B cell (primary cell): ENCODE results near the gene ACAD8. TPM values are rescaled to one million over a fixed set of nuclear protein-coding genes. Genes with fewer than 3 reads are reported as not detected.

Experiments
- ATAC-seq: fragments of 200-7000 bp; cut with Tn5 transposase; one replicate; pipeline ENCODE4 v1.10.0; 2021; ENCODE audit warnings: low read depth, mild to moderate bottlenecking, moderate number of reproducible peaks, moderate library complexity
- CTCF ChIA-PET: fragments of 350-600 bp; sonication (Branson Sonifier 250); formaldehyde crosslinking; loops from one replicate; lab custom pipeline; 2021; ENCODE audit warnings: antibody characterized with exemption, inconsistent platforms; lab: Charles Lee
- POLR2A ChIA-PET: fragments of 350-600 bp; sonication (Branson Sonifier 250); formaldehyde crosslinking; loops from one replicate; lab custom pipeline; 2021; ENCODE audit warnings: antibody characterized with exemption; lab: Charles Lee
- DNase-seq: peaks from one replicate; pipeline ENCODE4 v3.0.0; 2013
- H2AFZ ChIP-seq: 2 replicates; pipeline ENCODE4 v1.6.1; 2012; ENCODE audit warnings: mild to moderate bottlenecking, low read depth, low read length; ENCODE audit not compliant: insufficient read depth, poor library complexity, severe bottlenecking
- H3K27ac ChIP-seq, 2 donors: 1 replicate in 1 of 2; 2 replicates in 1 of 2; pipeline ENCODE4 v1.5.1; 2012 to 2013; ENCODE audit warnings: low read length in 2 of 2, mild to moderate bottlenecking in 2 of 2, moderate library complexity in 1 of 2
- H3K27me3 ChIP-seq, 4 experiments: fragments of 200-600 bp in 1 of 4; sonication (generic) in 1 of 4; replicated peaks in 1 of 4; 1 replicate in 2 of 4; 2 replicates in 2 of 4; pipeline versions ENCODE4 v1.6.1 to v1.7.0; 2013 to 2016; ENCODE audit warnings: low read length in 3 of 4, mild to moderate bottlenecking in 2 of 4, mixed read lengths in 1 of 4, moderate library complexity in 1 of 4; ENCODE audit not compliant: insufficient read depth in 4 of 4, control insufficient read depth in 3 of 4; ENCODE audit errors: control extremely low read depth in 1 of 4
- H3K36me3 ChIP-seq, 2 experiments: replicated peaks in 1 of 2; 1 replicate in 1 of 2; 2 replicates in 1 of 2; pipeline versions ENCODE4 v1.6.1 to v1.7.1; 2013; ENCODE audit warnings: low read length in 1 of 2; ENCODE audit not compliant: insufficient read depth in 2 of 2, control insufficient read depth in 1 of 2; ENCODE audit errors: control extremely low read depth in 1 of 2, extremely low read depth in 1 of 2
- H3K4me1 ChIP-seq, 2 donors: fragments of 200-600 bp in 1 of 2; sonication (generic) in 1 of 2; 1 replicate in 1 of 2; 2 replicates in 1 of 2; pipeline versions ENCODE4 v1.5.1 to v1.6.1; 2013 to 2017; ENCODE audit warnings: low read length in 2 of 2; ENCODE audit not compliant: control insufficient read depth in 2 of 2, insufficient read depth in 2 of 2
- H3K4me2 ChIP-seq: replicated peaks from 2 replicates; pipeline ENCODE3; 2012; ENCODE audit warnings: mild to moderate bottlenecking, low read depth, low read length; ENCODE audit not compliant: poor library complexity, severe bottlenecking
- H3K4me3 ChIP-seq, 5 experiments: fragments of 200-600 bp in 1 of 5; sonication (generic) in 1 of 5; 1 replicate in 3 of 5; 2 replicates in 2 of 5; pipeline versions ENCODE4 v1.5.1 to v1.7.0; 2011 to 2016; ENCODE audit warnings: low read length in 4 of 5, mild to moderate bottlenecking in 4 of 5, low read depth in 2 of 5, control low read depth in 1 of 5, moderate library complexity in 1 of 5; ENCODE audit not compliant: insufficient read depth in 1 of 5; ENCODE audit errors: control extremely low read depth in 1 of 5, extremely low read depth in 1 of 5
- H3K79me2 ChIP-seq: fragments of 200-600 bp; sonication (generic); one replicate; pipeline ENCODE4 v1.6.0; 2016; ENCODE audit warnings: low read length; ENCODE audit not compliant: control insufficient read depth, insufficient read depth
- H3K9ac ChIP-seq: fragments of 200-600 bp; sonication (generic); 2 replicates; pipeline ENCODE4 v1.6.1; 2017; ENCODE audit warnings: mild to moderate bottlenecking, low read length, moderate library complexity
- H3K9me3 ChIP-seq, 3 donors: one replicate each; pipeline versions ENCODE4 v1.6.1 to v1.7.1; 2013; ENCODE audit warnings: low read length in 2 of 3; ENCODE audit not compliant: control insufficient read depth in 2 of 3, insufficient read depth in 1 of 3; ENCODE audit errors: control extremely low read depth in 1 of 3
- H4K20me1 ChIP-seq: 2 replicates; pipeline ENCODE4 v1.6.0; 2012; ENCODE audit warnings: mild to moderate bottlenecking, low read length; ENCODE audit not compliant: insufficient read depth, control insufficient read depth, poor library complexity, severe bottlenecking
- H3K27ac Mint-ChIP-seq: one replicate; pipeline ENCODE4 v1.8.0; 2021; ENCODE audit warnings: mixed read lengths
- H3K27me3 Mint-ChIP-seq: one replicate; pipeline ENCODE4 v1.8.0; 2021; ENCODE audit warnings: mixed read lengths
- H3K4me1 Mint-ChIP-seq: one replicate; pipeline ENCODE4 v1.8.0; 2021; ENCODE audit warnings: mixed read lengths
- H3K4me3 Mint-ChIP-seq: one replicate; pipeline ENCODE4 v1.8.0; 2021; ENCODE audit warnings: mixed read lengths
- H3K9me3 Mint-ChIP-seq: one replicate; pipeline ENCODE4 v1.8.0; 2022; ENCODE audit warnings: mixed read lengths; ENCODE audit not compliant: insufficient read depth
- EZH2 ChIP-seq: IDR thresholded peaks from 2 replicates; pipeline ENCODE4 v1.6.1; 2012; ENCODE audit warnings: borderline replicate concordance, low read depth, mild to moderate bottlenecking, moderate library complexity, low read length; ENCODE audit not compliant: insufficient read depth, poor library complexity, severe bottlenecking
- WGBS: methylation state at CpG from one replicate; pipeline ENCODE4 v1.1.5; 2013; ENCODE audit warnings: missing lambda C conversion rate; ENCODE audit not compliant: insufficient coverage; 5-methylcytosine and 5-hydroxymethylcytosine counted together
- intact Hi-C: fragments of 100-400 bp; cut with micrococcal nuclease; formaldehyde crosslinking; loops from one replicate; pipeline ENCODE4 v1.10.0; 2022
- polyA plus RNA-seq: library from polyadenylated mRNA; depleted of rRNA; stranded (reverse); fragments of >200 nt; gene quantifications from 2 replicates; pipeline ENCODE4 v1.2.3, GENCODE V29; 2012
- total RNA-seq, 2 donors: library from RNA; stranded (reverse); fragments of 120-200 nt in 1 of 2; gene quantifications; 1 replicate in 1 of 2; 2 replicates in 1 of 2; pipeline versions ENCODE4 v1.2.3 to v1.2.4, GENCODE V29; 2013 to 2022
- TF ChIP-seq, protein P1 (sequence below): fragments of 200-600 bp; IDR thresholded peaks from one replicate; pipeline ENCODE4 v1.8.0; 2022; ENCODE audit warnings: antibody characterized with exemption, mild to moderate bottlenecking

Gene ACAD8
- total and polyA plus RNA-seq, 2 donors (not counting 1 experiment from before 2014, with no cell fraction given): 26.5 to 33.6 TPM

DNA sequence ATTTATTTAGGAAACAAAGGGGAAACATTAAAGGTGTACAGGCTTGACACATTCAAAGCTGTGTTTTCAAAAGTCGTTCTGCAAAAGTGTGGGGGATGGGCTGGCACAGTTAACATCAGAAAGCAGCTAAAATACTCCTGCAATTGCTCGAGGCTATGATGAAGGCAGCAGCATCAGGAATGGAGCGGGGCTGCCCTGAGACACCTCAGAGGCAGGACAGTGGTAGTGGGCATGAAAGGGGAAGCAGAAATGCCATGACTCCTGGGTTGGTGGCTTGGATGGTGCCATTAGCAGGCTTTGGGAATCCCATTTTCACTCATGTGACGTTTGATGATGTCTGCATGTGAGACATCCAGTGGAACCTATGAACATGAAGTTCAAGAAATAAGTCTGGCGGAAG lies 30.2 kb upstream of the ACAD8 start:
- H3K27ac Mint-ChIP-seq: peak overlapping the region; percentile 83
- H3K4me3 ChIP-seq: peak overlapping the region; percentile 69 to 98 (median 95)
- peaks cover 51% of the 10 kb centered on the region for H3K79me2 ChIP-seq
- no peaks in the 10 kb centered on the region for H3K9me3 Mint-ChIP-seq
- peaks cover 27 to 35% of the 10 kb centered on the region in 2 donors for H3K4me1 ChIP-seq
- ChIA-PET POLR2A (interaction anchor here (1.2 to 1.7 kb wide), 3 partner anchors 10 to 30 kb away, joined by 4 to 9 read pairs (median 6); partner anchors contain the start of genes ACAD8 and THYN1), CTCF (interaction anchor here (0.6 to 5.3 kb wide), 5 partner anchors 15 to 173 kb away, joined by 3 to 32 read pairs (median 12); partner anchors contain the start of genes ACAD8 and THYN1)
- H2AFZ ChIP-seq: peak overlapping the region; percentile 100
- peaks cover 15% of the 10 kb centered on the region for H3K27me3 Mint-ChIP-seq
- H3K4me2 ChIP-seq: peak overlapping the region; percentile 92
- DNase-seq (peak; percentile 42), ATAC-seq (no peak)
- peaks cover 0 to 13% of the 10 kb centered on the region in 2 experiments for H3K36me3 ChIP-seq
- no peak overlapping the region for H3K27ac ChIP-seq
- peaks cover 0 to 25% (median 15%) of the 10 kb centered on the region in 4 experiments for H3K27me3 ChIP-seq
- TF ChIP-seq, protein P1, sequence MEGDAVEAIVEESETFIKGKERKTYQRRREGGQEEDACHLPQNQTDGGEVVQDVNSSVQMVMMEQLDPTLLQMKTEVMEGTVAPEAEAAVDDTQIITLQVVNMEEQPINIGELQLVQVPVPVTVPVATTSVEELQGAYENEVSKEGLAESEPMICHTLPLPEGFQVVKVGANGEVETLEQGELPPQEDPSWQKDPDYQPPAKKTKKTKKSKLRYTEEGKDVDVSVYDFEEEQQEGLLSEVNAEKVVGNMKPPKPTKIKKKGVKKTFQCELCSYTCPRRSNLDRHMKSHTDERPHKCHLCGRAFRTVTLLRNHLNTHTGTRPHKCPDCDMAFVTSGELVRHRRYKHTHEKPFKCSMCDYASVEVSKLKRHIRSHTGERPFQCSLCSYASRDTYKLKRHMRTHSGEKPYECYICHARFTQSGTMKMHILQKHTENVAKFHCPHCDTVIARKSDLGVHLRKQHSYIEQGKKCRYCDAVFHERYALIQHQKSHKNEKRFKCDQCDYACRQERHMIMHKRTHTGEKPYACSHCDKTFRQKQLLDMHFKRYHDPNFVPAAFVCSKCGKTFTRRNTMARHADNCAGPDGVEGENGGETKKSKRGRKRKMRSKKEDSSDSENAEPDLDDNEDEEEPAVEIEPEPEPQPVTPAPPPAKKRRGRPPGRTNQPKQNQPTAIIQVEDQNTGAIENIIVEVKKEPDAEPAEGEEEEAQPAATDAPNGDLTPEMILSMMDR: no peak
- no peak for TF ChIP-seq EZH2
- no peaks in the 10 kb centered on the region for H3K9me3 ChIP-seq
- 18% methylated on average over 5 of the region's 5 CpGs for WGBS
- H4K20me1 ChIP-seq: peaks cover 30% of the 10 kb centered on the region
- peak overlapping the region; percentile 97 for H3K9ac ChIP-seq
- peaks cover 38% of the 10 kb centered on the region for H3K4me1 Mint-ChIP-seq
- peak overlapping the region; percentile 96 for H3K4me3 Mint-ChIP-seq
- intact Hi-C loops: no loop called here
